GM21717 (cell line): ENCODE measurements around the gene NAPEPLD.
"Not testable (repeated sequence)": the region's sequence is repeated elsewhere in the genome, so short reads cannot be mapped to it uniquely, and the experiment has no call there.

Experiments
- ATAC-seq: cut with Tn5 transposase; IDR thresholded peaks from one replicate; pipeline ENCODE4 v1.9.1; 2021; ENCODE audit warnings: mild to moderate bottlenecking, moderate library complexity; ENCODE audit not compliant: unreplicated experiment

Gene NAPEPLD

DNA sequence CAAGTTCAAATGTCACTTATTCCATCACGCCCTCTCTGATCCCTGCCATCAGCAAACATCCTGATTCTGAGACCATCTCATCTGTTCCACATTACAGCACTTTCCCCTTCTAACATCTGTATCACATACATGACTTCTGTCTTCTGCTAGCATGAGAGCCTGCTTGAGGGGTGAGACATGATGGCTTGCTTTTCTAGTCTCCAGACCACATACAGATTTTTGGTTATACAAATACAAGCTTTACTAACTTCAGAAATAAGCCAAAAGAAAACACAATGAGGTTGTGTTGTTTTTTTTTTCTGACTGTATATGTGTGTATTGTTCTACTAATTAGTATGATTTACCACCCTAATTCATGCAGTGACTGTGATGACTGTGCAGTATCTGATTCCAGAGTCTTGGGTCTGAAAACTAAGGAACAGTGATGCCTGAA is 34.3 kb downstream of the NAPEPLD start:
- no peak for ATAC-seq

- ATAC-seq = no peak
Measured at GRCh38 chr7:103113164-103113563, 35.7 kb downstream of the NAPEPLD start.

DNA sequence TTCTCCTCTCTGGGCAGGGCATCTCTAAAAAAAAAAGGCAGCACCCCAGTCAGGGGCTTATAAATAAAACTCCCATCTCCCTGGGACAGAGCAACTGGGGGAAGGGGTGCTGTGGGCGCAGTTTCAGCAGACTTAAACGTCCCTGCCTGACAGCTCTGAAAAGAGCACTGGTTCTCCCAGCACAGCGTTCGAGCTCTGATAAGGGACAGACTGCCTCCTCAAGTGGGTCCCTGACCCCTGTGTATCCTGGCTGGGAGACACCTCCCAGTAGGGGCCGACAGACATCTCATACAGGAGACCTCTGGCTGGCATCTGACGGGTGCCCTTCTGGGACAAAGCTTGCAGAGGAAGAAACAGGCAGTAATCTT is 42.2 kb downstream of the NAPEPLD start:
- ATAC-seq = not testable (repeated sequence)

GRCh38 chr7:103106005-103106702 is 42.7 kb downstream of the NAPEPLD start:
- no peak for ATAC-seq

DNA sequence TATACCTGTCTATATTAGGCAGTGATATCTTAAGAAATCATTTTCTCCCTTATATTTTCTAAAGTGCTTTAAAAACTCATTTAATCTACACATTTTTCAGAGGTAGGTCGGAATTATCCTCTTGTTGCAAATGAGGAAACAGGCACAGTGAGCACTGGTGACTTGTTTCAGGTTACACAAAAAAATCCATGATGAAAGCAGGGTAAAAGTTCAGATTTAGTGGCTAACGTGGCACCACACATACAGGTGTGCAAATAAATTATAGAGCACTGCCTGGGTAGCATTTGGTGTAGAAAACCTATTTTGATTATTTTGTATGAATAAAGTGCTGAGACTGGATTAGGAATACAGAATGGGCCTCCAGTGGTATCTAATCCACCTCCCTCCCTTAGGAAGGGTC is 47.4 kb downstream of the NAPEPLD start:
- ATAC-seq = no peak

GRCh38 chr7:103100348-103100747 is 48.6 kb downstream of the NAPEPLD start:
- no peak for ATAC-seq

DNA sequence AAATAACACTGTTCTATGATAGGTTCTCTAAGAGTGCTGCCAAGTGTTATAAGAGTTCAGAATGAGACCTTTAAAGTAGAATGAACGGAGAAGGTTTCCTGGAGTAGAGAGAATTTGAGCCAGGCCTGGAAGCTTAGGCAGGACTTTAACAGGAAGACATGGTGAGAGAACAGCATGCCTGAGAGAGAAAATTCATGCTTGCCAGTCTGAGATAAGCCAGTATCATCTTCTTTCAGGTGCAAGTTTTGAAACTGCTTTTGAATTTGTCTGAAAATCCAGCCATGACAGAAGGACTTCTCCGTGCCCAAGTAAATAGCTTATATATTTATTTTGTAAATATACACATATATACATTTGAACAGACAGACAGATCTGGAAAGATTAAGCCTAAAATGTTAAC is 51.9 kb downstream of the NAPEPLD start:
- no peak for ATAC-seq

GRCh38 chr7:103095558-103095957 is 53.3 kb downstream of the NAPEPLD start:
- ATAC-seq = not testable (repeated sequence)

DNA sequence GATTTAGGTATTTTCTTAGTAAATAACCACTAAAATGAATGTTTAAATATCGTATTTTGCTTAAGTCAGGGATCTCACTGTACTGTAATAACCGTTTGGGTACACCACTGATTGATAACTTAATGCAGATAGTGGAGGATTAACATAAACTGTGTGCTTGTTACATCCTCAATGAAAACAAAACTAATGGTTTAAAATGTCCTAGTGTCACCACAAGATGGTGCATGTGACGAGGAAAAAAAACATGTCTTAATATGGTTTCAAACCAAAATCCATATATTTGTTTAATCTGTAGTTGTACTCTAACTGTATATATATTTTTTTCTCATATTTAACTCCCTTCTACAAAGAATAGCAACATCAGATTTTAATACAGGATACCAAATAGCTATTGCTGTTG is 54.8 kb downstream of the NAPEPLD start:
- ATAC-seq = no peak

GRCh38 chr7:103093429-103093828 is 55.5 kb downstream of the NAPEPLD start:
- no peak for ATAC-seq

DNA sequence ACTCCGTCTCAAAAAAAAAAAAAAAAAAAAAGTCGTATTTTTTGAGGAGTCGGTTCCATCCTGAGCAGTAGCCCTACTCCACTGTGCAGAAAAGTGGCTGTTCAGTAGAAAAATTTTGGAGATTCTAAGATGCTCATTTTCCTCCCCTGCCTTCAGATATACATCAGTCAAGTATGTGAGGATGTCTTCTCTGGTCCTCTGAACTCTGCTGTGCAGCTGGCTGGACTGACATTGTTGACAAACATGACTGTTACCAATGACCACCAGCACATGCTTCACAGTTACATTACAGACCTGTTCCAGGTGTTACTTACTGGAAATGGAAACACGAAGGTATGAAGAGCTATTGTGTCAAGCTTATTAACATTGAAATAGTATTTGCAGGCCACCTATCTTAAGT is 56.6 kb downstream of the NAPEPLD start:
- ATAC-seq = not testable (repeated sequence)

GRCh38 chr7:103083210-103083609 is 65.7 kb downstream of the NAPEPLD start:
- no peak for ATAC-seq

DNA sequence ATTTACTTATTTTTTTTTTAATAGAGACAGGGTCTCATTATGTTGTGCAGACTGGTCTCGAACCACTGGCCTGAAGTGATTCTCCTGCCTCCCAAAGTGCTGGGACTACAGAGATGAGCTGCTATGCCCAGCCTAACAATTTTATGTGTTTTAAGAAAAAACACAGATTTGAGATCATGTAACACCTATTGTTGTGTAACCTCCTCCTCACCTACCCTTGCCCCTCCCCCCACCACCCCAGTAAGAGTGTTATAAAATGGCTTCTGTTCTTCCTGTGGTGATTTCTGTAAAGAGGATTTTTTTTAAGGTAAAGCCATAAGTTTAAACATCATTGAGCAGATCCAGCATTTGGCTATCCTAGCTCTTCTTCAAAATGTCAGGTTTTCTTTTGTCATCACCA is 66.4 kb downstream of the NAPEPLD start:
- no peak for ATAC-seq

DNA sequence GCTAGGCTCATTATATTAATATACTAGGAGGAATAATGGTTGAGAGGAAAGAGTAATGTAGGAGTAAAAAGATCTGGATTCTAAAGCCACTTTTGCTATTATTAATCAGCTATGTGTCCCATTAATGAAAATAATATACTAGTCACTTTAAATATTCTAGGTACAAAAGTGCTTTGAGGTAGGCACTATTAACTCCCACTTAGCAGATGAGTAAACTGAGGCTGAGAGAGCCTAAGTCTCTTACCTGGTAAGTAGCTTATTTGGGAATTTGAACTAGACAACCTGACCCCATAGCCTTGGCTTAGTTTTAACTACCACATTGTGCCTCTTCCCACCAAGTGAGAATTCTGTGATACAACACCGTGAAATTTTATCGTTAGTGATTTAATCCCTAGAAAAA is 68.0 kb downstream of the NAPEPLD start:
- ATAC-seq = no peak

DNA sequence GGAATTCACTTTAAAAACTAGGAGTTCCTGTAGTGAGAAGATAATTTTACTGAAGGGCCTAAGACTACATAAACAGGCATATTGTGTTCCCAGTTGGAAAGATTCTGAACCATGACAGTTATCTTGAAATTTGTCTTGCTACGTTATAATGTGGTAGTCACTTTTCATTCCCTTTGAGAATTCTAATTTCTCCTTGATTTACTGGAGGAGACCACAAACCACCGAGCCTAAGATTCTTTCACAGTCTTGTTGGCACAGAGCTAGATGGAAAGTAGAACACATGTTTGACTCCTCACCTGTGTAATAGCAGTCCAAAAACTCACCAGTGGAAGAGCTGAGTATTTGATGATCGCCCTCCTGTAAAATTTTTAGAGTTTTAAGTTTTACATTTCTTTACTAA is 69.1 kb downstream of the NAPEPLD start:
- no peak for ATAC-seq

DNA sequence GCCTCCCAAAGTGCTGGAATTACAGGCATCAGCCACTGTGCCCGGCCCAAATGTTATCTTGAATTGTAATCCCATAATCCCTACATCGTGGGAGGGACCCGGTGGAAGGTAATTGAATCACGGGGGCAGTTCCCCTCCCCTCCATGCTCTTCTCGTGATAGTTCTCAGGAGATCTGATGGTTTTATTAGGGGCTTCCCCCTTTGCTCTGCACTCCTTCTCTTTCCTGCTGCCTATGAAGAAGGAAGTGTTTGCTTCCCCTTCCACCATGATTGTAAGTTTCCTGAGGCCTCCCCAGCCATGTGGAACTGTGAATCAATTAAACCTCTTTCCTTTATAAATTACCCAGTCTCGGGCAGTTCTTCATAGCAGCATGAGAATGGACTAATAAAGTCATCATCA is 70.7 kb downstream of the NAPEPLD start:
- ATAC-seq = not testable (repeated sequence)

DNA sequence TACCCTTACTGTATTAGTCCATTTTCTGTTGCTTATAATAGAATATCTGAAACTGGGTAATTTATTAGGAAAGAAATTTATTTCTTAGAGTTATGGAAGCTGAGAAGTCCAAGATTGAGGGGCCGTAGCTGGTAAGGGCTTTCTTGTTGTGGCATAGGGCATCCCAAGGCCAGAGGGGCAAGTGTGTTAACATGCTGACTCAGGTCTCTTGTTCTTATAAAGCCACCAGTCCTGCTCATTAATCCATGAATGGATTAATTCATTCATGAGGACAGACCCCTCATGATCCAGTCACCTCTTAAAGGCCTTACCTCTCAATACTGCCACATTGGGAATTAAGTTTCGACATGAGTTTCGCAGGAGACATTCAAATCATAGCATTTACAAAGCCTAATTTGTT is 71.6 kb downstream of the NAPEPLD start:
- no peak for ATAC-seq

- ATAC-seq = no peak
Measured at GRCh38 chr7:103076764-103077163, 72.1 kb downstream of the NAPEPLD start.

DNA sequence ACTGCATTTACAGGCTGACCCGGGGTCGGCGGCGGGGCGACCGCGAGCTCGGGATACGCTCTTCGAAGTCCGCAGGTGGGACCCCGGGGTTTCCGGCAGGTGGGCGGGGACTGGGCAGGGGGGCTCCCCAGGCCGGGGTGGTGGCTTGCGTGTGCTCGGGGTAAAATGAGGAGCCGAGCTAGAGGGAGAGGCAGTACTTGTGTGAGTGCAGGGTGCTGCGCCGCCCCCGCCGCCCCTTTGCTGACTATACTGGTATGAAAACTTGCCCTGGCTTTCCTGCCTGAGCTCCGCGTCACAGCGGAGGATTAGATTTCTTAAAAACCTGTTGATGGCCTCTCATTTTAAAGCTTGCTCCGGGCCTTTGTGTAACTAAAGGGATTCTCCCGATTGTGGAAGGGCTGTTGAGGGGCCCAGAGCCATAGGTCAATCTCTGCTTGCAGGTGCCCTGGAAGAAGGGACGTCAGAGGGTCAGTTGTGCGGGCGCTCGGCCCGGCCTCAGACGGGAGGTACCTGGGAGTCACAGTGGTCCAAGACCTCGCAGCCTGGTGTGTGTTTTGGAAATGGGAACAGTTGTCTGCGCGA is 73.5 kb downstream of the NAPEPLD start:
- ATAC-seq = peak; percentile 59

DNA sequence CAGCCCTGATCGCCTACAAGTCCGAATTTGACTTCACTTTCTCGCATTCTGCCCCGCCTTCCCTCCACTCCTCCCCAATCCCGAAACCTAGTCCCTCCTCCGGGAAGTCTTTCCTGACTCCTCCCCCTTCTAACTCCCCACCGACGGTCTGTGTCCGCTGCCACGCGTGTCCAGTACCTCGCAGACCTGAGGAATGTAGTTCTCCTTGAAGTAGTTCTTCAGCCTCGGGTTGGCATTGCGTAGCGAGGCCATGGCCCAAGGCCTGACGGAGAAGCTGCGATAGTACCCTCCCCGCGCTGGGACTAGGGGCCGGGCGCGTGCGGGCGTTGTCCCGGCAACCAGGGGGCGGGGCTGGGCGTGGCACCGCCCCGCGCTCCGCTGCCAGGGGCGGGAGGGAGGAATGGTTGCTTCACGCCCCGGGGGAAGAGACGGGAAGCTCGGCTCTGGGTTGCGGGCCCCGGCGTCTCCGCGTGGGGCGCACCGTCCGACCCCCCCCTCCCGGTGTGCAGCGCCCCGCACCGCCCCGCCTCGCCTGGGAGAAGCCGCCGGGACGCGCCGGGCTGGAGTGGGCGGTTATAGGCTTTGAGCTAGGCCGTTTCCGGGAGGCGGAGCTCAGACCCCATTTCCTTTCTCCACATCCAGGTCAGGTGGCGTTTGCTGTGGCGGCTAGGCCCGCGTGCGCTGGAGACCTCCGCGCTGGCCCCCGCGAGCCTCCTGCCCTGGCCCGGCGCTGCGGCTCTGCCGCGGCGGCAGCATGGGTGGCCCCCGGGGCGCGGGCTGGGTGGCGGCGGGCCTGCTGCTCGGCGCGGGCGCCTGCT is 74.2 kb downstream of the NAPEPLD start, which contains the start of the genes ARMC10 and FBXL13:
Gene ARMC10, plus strand, starts transcription at position 622 of the 818 bp plus-strand sequence. Its CDS starts 133 bp downstream, at position 755.
Gene FBXL13, minus strand, starts transcription at position 278 of the 818 bp plus-strand sequence.
- peak; percentile 92 for ATAC-seq

DNA sequence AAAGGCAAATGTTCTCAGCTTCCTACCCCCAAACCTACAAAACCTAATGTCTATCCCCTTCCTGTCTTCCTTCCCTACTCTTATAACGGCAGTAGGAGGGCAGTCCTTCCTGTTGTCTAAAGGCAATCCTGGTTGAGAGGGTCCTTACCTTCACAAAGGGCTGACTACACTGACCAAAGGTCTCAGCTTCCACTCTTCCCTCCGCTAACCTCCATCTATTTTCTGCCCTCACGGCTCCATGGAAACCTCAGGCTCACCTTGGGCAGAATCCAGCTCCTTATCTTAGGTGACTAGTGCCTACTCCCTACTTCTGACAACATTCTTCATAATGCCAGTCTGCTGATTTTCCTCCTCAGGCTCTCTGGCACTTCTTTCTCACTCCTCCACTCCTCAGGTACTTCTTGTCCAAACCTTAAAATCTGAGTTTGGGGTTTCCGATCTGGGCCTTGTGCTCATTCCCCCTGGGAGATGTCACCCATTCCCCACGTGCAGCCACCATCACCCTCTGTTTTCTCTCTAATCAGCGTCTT is 74.8 kb downstream of the NAPEPLD start:
- no peak for ATAC-seq
